Fibroblast of lung (primary cell): ENCODE measurements around the gene PPP1R1B. TPM values are rescaled to one million over a fixed set of nuclear protein-coding genes. Genes with fewer than 3 reads are reported as not detected.

Experiments used
- DNase-seq, 2 donors: peaks; one replicate each; pipeline versions ENCODE4 v3.0.0 to v3.0.0-alpha.2; 2010; ENCODE audit warnings: low read depth in 2 of 2
- H2AFZ ChIP-seq: 2 replicates; pipeline ENCODE4 v1.5.1; 2012; ENCODE audit warnings: low read length, control low read depth, inconsistent platforms
- H3K27ac ChIP-seq: 2 replicates; pipeline ENCODE4 v1.5.1; 2011; ENCODE audit warnings: low read length, control low read depth; ENCODE audit not compliant: insufficient read depth
- H3K27me3 ChIP-seq: 2 replicates; pipeline ENCODE4 v1.5.1; 2011; ENCODE audit warnings: mild to moderate bottlenecking, low read length; ENCODE audit not compliant: control insufficient read depth, insufficient read depth
- H3K36me3 ChIP-seq: 2 replicates; pipeline ENCODE4 v1.5.1; 2011; ENCODE audit warnings: low read length; ENCODE audit not compliant: control insufficient read depth, insufficient read depth
- H3K4me1 ChIP-seq: 2 replicates; pipeline ENCODE4 v1.5.1; 2011; ENCODE audit warnings: low read length; ENCODE audit not compliant: control insufficient read depth, insufficient read depth; ENCODE audit errors: extremely low read depth
- H3K4me2 ChIP-seq: 2 replicates; pipeline ENCODE4 v1.5.1; 2011; ENCODE audit warnings: low read length, control low read depth; ENCODE audit not compliant: insufficient read depth; ENCODE audit errors: extremely low read depth
- H3K4me3 ChIP-seq, 4 experiments: fragments of 200-600 bp in 1 of 4; sonication (generic) in 1 of 4; replicated peaks in 1 of 4; 2 replicates each; pipeline ENCODE4 v1.5.1; 2011 to 2016; ENCODE audit warnings: low read length in 4 of 4, low read depth in 3 of 4, mild to moderate bottlenecking in 3 of 4, control low read depth in 2 of 4, inconsistent platforms in 1 of 4, mixed read lengths in 1 of 4; ENCODE audit not compliant: insufficient read depth in 1 of 4; ENCODE audit errors: control extremely low read depth in 1 of 4
- H3K79me2 ChIP-seq: 2 replicates; pipeline ENCODE4 v1.5.1; 2012; ENCODE audit warnings: mild to moderate bottlenecking, low read length, inconsistent platforms; ENCODE audit not compliant: control insufficient read depth, insufficient read depth
- H3K9ac ChIP-seq: 2 replicates; pipeline ENCODE4 v1.5.1; 2011; ENCODE audit warnings: mild to moderate bottlenecking, low read length, control low read depth; ENCODE audit not compliant: insufficient read depth
- H3K9me3 ChIP-seq: 2 replicates; pipeline ENCODE4 v1.5.1; 2012; ENCODE audit warnings: low read depth, low read length; ENCODE audit not compliant: control insufficient read depth, insufficient read depth
- H4K20me1 ChIP-seq: 2 replicates; pipeline ENCODE4 v1.5.1; 2011; ENCODE audit warnings: low read length; ENCODE audit not compliant: control insufficient read depth, insufficient read depth; ENCODE audit errors: extremely low read depth
- EZH2 ChIP-seq: IDR thresholded peaks from 2 replicates; pipeline ENCODE4 v1.5.1; 2012; ENCODE audit warnings: low read length, control low read depth, mild to moderate bottlenecking; ENCODE audit errors: missing control alignments
- polyA plus RNA-seq, 2 donors: library from polyadenylated mRNA; depleted of rRNA in 1 of 2; stranded (reverse) in 1 of 2; unstranded in 1 of 2; fragments of >200 nt; gene quantifications; 2 replicates each; pipeline ENCODE4 v1.2.1, GENCODE V29; 2011 to 2012; ENCODE audit warnings: missing spikeins in 1 of 2
- total RNA-seq: library from RNA; depleted of rRNA; stranded (reverse); fragments of >200 nt; gene quantifications from 2 replicates; pipeline ENCODE4 v1.2.1, GENCODE V29; 2014
- TF ChIP-seq, protein P1 (sequence below), 2 donors: IDR thresholded peaks in 1 of 2; conservative IDR thresholded peaks in 1 of 2; 1 replicate in 1 of 2; 2 replicates in 1 of 2; pipeline ENCODE4 v1.5.1; 2011 to 2012; ENCODE audit warnings: low read length in 2 of 2, control low read depth in 1 of 2, inconsistent platforms in 1 of 2, low read depth in 1 of 2, mild to moderate bottlenecking in 1 of 2

Gene PPP1R1B
- total and polyA plus RNA-seq, 2 donors (not counting 1 experiment from before 2014, with no cell fraction given): under 0.01 to 0.05 TPM

DNA sequence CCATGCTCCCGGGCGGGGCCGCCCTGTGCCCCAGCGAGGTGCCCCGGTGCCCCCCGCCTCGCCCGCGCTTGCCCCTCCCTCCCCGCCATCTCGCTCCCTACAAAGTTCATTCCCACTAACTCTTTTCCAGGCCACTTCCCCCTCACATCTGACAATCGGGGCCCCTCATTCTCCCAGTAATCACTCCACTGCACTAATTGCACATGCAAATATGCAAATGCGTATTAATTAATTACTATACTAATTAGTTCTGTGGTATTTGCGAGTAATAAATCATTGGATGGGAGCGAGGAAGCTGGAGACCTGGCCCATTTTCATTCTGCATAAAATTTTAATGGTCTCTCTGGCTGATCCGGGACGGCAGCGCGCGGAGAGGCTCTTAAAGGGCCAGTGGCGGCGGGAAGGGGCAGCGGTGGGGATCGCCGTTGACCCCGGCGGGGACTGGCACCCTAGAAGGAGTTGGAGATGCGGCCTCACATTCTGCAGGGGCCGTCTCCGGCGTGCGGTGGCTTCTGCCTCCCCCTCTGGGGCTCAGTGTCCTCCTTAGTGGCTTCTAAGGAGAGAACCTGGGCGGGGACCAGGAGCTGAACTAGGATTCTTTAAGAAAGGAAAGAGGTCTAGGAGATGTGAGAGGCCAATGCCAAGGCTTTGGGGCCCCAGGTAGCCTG, 8.4 kb upstream of the PPP1R1B start:
- H3K4me2 ChIP-seq: peak overlapping the region; percentile 87
- peak overlapping the region; percentile 52 for H2AFZ ChIP-seq
- no peaks in the 10 kb centered on the region for H3K36me3 ChIP-seq
- peaks cover 25% of the 10 kb centered on the region for H3K27me3 ChIP-seq
- H3K4me1 ChIP-seq: no peaks in the 10 kb centered on the region
- H4K20me1 ChIP-seq: no peaks in the 10 kb centered on the region
- no peaks in the 10 kb centered on the region for H3K9me3 ChIP-seq
- TF ChIP-seq, protein P1, sequence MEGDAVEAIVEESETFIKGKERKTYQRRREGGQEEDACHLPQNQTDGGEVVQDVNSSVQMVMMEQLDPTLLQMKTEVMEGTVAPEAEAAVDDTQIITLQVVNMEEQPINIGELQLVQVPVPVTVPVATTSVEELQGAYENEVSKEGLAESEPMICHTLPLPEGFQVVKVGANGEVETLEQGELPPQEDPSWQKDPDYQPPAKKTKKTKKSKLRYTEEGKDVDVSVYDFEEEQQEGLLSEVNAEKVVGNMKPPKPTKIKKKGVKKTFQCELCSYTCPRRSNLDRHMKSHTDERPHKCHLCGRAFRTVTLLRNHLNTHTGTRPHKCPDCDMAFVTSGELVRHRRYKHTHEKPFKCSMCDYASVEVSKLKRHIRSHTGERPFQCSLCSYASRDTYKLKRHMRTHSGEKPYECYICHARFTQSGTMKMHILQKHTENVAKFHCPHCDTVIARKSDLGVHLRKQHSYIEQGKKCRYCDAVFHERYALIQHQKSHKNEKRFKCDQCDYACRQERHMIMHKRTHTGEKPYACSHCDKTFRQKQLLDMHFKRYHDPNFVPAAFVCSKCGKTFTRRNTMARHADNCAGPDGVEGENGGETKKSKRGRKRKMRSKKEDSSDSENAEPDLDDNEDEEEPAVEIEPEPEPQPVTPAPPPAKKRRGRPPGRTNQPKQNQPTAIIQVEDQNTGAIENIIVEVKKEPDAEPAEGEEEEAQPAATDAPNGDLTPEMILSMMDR (conservative IDR thresholded peaks at IDR 0.05 in 1 of 2, IDR thresholded peaks at IDR 0.05 in 1 of 2; ENCODE audit: low read depth in 1 of 2, low read length in 2 of 2): no peak
- no peak for TF ChIP-seq EZH2
- DNase-seq: no peak
- no peak overlapping the region for H3K9ac ChIP-seq
- no peak overlapping the region for H3K27ac ChIP-seq
- no peaks in the 10 kb centered on the region for H3K79me2 ChIP-seq
- peak overlapping the region; percentile 32 to 78 (median 56) for H3K4me3 ChIP-seq

DNA sequence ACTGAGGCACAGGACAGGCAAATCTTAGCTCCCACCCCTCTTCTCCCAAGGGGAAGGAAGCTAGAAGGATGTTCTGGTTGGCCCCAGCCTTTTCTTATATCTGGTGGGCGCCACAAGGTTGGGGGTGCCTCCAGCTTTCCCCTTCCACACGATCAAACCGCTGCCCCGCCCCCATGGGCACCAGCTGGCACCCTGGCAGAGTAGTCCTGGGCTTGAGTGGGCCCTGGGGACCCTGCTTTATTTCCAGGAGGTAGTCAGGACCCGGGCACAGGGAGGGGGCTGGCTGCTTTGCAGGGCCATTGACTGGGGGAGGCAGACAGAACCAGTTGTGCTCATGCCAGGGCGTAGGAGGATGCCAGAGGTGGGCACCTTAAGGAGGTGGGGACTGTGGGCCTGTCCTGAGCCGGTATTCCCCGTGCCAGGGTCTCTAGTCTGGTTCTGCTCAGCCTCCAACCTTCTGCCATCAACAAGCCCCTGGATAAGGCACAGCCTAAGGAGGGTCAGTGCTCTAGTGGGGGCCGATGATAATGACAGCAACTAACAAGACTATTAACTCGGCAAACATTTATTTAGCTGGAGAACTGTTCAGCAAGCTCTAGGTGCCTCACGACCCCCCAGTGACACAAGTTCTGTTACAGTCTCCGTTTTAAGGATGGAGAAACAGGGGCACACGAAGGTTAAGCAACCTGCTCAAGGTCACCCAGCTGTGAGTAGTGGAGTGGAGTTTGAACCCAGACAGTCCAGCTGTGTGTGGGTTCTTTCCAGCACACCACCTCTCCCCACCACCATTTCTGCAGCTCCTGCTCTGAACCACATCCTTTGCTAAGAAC, 7.6 kb upstream of the PPP1R1B start:
- Histone ChIP-seq H3K27ac (no peak overlapping the region), H3K9me3 (no peaks in the 10 kb centered on the region), H3K4me3 (no peak overlapping the region), H3K27me3 (peaks cover 25% of the 10 kb centered on the region), H3K79me2 (no peaks in the 10 kb centered on the region), H2AFZ (no peak overlapping the region), H3K9ac (no peak overlapping the region), H3K4me2 (peak overlapping the region; percentile 87), H3K36me3 (no peaks in the 10 kb centered on the region), H3K4me1 (no peaks in the 10 kb centered on the region), H4K20me1 (no peaks in the 10 kb centered on the region)
- DNase-seq: no peak
- TF ChIP-seq, protein P1 (conservative IDR thresholded peaks at IDR 0.05 in 1 of 2, IDR thresholded peaks at IDR 0.05 in 1 of 2; ENCODE audit: low read depth in 1 of 2, low read length in 2 of 2): no peak
- no peak for TF ChIP-seq EZH2

DNA sequence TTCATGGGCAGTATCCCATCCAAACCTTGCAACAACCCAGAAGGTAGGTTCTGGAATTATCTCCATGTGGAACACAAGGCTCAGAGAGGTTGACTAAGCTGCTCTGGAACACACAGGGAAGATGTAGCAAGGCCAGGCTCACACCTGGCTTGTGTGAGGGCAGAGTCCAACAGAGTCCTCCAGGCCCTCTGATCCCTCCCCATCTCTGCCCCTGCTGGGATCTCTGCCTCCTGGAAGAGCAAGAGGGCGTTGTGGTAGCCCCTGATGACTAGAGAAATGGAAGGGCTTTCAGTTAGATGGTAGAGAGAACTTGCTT, 7.0 kb upstream of the PPP1R1B start:
- no peak overlapping the region for H3K9ac ChIP-seq
- no peaks in the 10 kb centered on the region for H4K20me1 ChIP-seq
- no peak overlapping the region for H2AFZ ChIP-seq
- no peaks in the 10 kb centered on the region for H3K36me3 ChIP-seq
- no peak overlapping the region for H3K4me2 ChIP-seq
- H3K79me2 ChIP-seq: no peaks in the 10 kb centered on the region
- H3K27me3 ChIP-seq: peaks cover 25% of the 10 kb centered on the region
- TF ChIP-seq EZH2: no peak
- TF ChIP-seq, protein P1 (conservative IDR thresholded peaks at IDR 0.05 in 1 of 2, IDR thresholded peaks at IDR 0.05 in 1 of 2; ENCODE audit: low read depth in 1 of 2, low read length in 2 of 2): no peak
- no peak overlapping the region for H3K4me3 ChIP-seq
- DNase-seq: no peak
- H3K4me1 ChIP-seq: no peaks in the 10 kb centered on the region
- no peaks in the 10 kb centered on the region for H3K9me3 ChIP-seq
- no peak overlapping the region for H3K27ac ChIP-seq
